HepG2 (cell line): ENCODE results near the gene CSE1L. TPM values are rescaled to one million over a fixed set of nuclear protein-coding genes. Genes with fewer than 3 reads are reported as not detected.

ENCODE experiments used
- ATF5 ChIP-seq: sonication (generic); formaldehyde crosslinking; IDR thresholded peaks from 2 replicates; pipeline ENCODE4 v1.4.0; 2020; ENCODE audit warnings: mild to moderate bottlenecking, low read depth, missing genetic modification reagents
- ELK4 ChIP-seq: sonication (generic); formaldehyde crosslinking; IDR thresholded peaks from 2 replicates; pipeline ENCODE4 v1.9.0; 2021; ENCODE audit warnings: missing genetic modification reagents, borderline replicate concordance
- FOXC1 ChIP-seq: sonication (generic); formaldehyde crosslinking; IDR thresholded peaks from 2 replicates; pipeline ENCODE4 v1.8.0; 2022; ENCODE audit warnings: mild to moderate bottlenecking, missing genetic modification reagents, borderline replicate concordance
- MBNL3 ChIP-seq: fragments of 250-450 bp; sonication (Bioruptor Pico); conservative IDR thresholded peaks from 2 replicates; pipeline ENCODE4 v1.8.0; 2022; ENCODE audit warnings: mild to moderate bottlenecking, inconsistent platforms
- NFKB2 ChIP-seq: sonication (generic); formaldehyde crosslinking; IDR thresholded peaks from 2 replicates; pipeline ENCODE4 v1.4.0; 2020; ENCODE audit warnings: missing genetic modification reagents, borderline replicate concordance
- POLR2A ChIP-seq, 2 experiments: IDR thresholded peaks; 2 replicates each; pipeline ENCODE4 v1.6.1; 2011; ENCODE audit warnings: low read depth in 2 of 2, low read length in 2 of 2, mild to moderate bottlenecking in 1 of 2, moderate library complexity in 1 of 2; ENCODE audit not compliant: insufficient read depth in 1 of 2
- PRMT3 ChIP-seq: sonication (generic); formaldehyde crosslinking; IDR thresholded peaks from 2 replicates; pipeline ENCODE4 v1.8.1; 2022; ENCODE audit warnings: low read depth, mild to moderate bottlenecking, moderate library complexity, missing genetic modification reagents, borderline replicate concordance
- SIX1 ChIP-seq: sonication (generic); formaldehyde crosslinking; IDR thresholded peaks from 2 replicates; pipeline ENCODE4 v1.4.0; 2020; ENCODE audit warnings: missing genetic modification reagents, borderline replicate concordance
- SMARCE1 ChIP-seq: fragments of 450-650 bp; IDR thresholded peaks from 2 replicates; pipeline ENCODE4 v1.6.1; 2017; ENCODE audit warnings: borderline replicate concordance
- SMYD3 ChIP-seq: sonication (generic); formaldehyde crosslinking; IDR thresholded peaks from 2 replicates; pipeline ENCODE4 v1.8.1; 2023; ENCODE audit warnings: mild to moderate bottlenecking, missing genetic modification reagents
- SNAPC4 ChIP-seq: sonication (generic); formaldehyde crosslinking; IDR thresholded peaks from 2 replicates; pipeline ENCODE4 v1.4.0; 2020; ENCODE audit warnings: mild to moderate bottlenecking, missing genetic modification reagents
- SSRP1 ChIP-seq: IDR thresholded peaks from 2 replicates; pipeline ENCODE4 v1.6.1; 2016; ENCODE audit warnings: control low read depth
- USF2 ChIP-seq, 2 experiments: sonication (generic) in 1 of 2; formaldehyde crosslinking in 1 of 2; IDR thresholded peaks; 2 replicates each; pipeline versions ENCODE4 v1.5.1 to v1.6.1; 2011 to 2020; ENCODE audit warnings: borderline replicate concordance in 1 of 2, low read depth in 1 of 2, low read length in 1 of 2, mild to moderate bottlenecking in 1 of 2, missing genetic modification reagents in 1 of 2, moderate library complexity in 1 of 2
- ZFP37 ChIP-seq: sonication (generic); formaldehyde crosslinking; IDR thresholded peaks from 2 replicates; pipeline ENCODE4 v1.4.0; 2020; ENCODE audit warnings: missing genetic modification reagents, borderline replicate concordance
- ZFP90 ChIP-seq: sonication (generic); formaldehyde crosslinking; IDR thresholded peaks from 2 replicates; pipeline ENCODE4 v1.8.0; 2022; ENCODE audit warnings: missing genetic modification reagents, mild to moderate bottlenecking, inconsistent platforms, borderline replicate concordance
- ZNF510 ChIP-seq: sonication (generic); formaldehyde crosslinking; IDR thresholded peaks from 2 replicates; pipeline ENCODE4 v1.4.0; 2020; ENCODE audit warnings: low read depth, mild to moderate bottlenecking, missing genetic modification reagents
- ZNF629 ChIP-seq: sonication (generic); formaldehyde crosslinking; conservative IDR thresholded peaks from 2 replicates; pipeline ENCODE4 v1.5.0; 2020; ENCODE audit warnings: missing genetic modification reagents
- ZNF75D ChIP-seq: sonication (generic); formaldehyde crosslinking; IDR thresholded peaks from 2 replicates; pipeline ENCODE4 v1.8.1; 2023; ENCODE audit warnings: missing genetic modification reagents, mild to moderate bottlenecking, borderline replicate concordance
- polyA plus RNA-seq, 8 experiments: library from polyadenylated mRNA; depleted of rRNA in 3 of 8; stranded (reverse) in 7 of 8; unstranded in 1 of 8; fragments of >200 nt; fragmentation: Illumina TruSeq in 4 of 8; extraction: Trizol in 4 of 8; gene quantifications; 2 replicates each; pipeline versions ENCODE4 v1.2.1 to v1.2.3, GENCODE V29; 2011 to 2016; ENCODE audit warnings: low read depth in 4 of 8, missing spikeins in 1 of 8, mixed read lengths in 1 of 8; ENCODE audit not compliant: insufficient read depth in 1 of 8
- total RNA-seq, 5 experiments: library from RNA; depleted of rRNA; stranded (reverse); fragments of >200 nt; fragmentation: Illumina TruSeq; extraction: Trizol; gene quantifications; 2 replicates each; pipeline ENCODE4 v1.2.3, GENCODE V29; 2016; ENCODE audit warnings: low read depth in 1 of 5

Gene CSE1L
- total and polyA plus RNA-seq, 2 of the 13 experiments (the other 11 are each of a cell fraction or from before 2014, with no cell fraction given) = 56.9 to 258 TPM

GRCh38 chr20:49046087-49046900, at the start of gene CSE1L (continued):
- TF ChIP-seq SNAPC4 (CRISPR knock-in tag) = peak; percentile 71; the same call in 1 of the 2 replicates
- no peak for TF ChIP-seq USF2 (IDR thresholded peaks at IDR 0.05; ENCODE audit: low read depth, low read length)
- peak; percentile 17; the same call in 1 of the 2 replicates for TF ChIP-seq USF2 (CRISPR knock-in tag; IDR thresholded peaks at IDR 0.05; ENCODE audit: borderline replicate concordance)
- TF ChIP-seq NFKB2 = peak; percentile 99
- TF ChIP-seq POLR2A (IDR thresholded peaks at IDR 0.05; ENCODE audit: insufficient read depth in 1 of 2, low read depth in 2 of 2, low read length in 2 of 2) = peak; percentile 93 to 96
- no peak; the same call in 1 of the 2 replicates for TF ChIP-seq ATF5 (CRISPR knock-in tag)
- peak; percentile 96 for TF ChIP-seq FOXC1 (CRISPR knock-in tag)
- no peak for TF ChIP-seq SIX1 (CRISPR knock-in tag)
- TF ChIP-seq SSRP1 (CRISPR knock-in tag) = no peak
- TF ChIP-seq ZNF629 = no peak; the same call in 1 of the 2 replicates
- TF ChIP-seq ZFP90 (CRISPR knock-in tag) = peak; percentile 97
- TF ChIP-seq ZFP37 (CRISPR knock-in tag) = peak; percentile 91
- no peak for TF ChIP-seq ZNF75D
- TF ChIP-seq SMARCE1 = no peak
- peak; percentile 63 for TF ChIP-seq SMYD3
- no peak; the same call in none of the 2 replicates for TF ChIP-seq ZNF510 (CRISPR knock-in tag)
- TF ChIP-seq MBNL3 (CRISPR knock-in tag) = no peak
- peak; percentile 93; the same call in 1 of the 2 replicates for TF ChIP-seq PRMT3
- peak; percentile 89; the same call in 1 of the 2 replicates for TF ChIP-seq ELK4 (CRISPR knock-in tag)
